ENCODE results near the gene ADAM19. TPM values are rescaled to one million over a fixed set of nuclear protein-coding genes. Genes with fewer than 3 reads are reported as not detected.

Gene ADAM19
- total RNA-seq, 1 donor from 2014 or later: 97.1 TPM

DNA sequence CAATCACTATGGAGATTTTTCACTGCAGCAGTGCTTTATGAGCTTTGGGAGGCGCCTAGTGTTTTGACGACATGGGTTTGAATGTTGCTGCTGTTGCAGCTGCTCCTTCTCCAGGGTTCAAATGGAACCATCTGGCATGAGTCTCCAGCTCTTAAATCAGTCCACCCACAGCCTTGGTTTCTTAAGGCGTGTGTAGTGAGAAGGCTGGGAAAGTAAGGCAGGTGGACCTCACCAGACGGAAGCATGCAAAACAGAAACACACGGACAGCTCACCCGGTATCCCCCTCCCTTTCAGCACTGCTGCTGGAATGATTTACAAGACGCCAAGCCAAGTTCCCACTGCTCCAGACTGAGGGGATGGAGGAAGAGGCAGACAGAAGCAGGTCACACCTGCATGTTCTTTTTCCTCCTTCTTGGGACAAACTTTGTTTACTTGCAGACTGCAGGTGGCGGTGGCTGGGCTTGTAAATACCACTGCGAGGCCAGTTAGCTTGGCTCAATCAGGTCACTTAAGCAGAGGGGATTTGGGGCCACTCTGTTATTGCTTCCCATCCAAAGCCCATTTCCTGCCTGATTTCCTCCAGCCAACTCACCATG, 47.4 kb downstream of the ADAM19 start:
- intact Hi-C loops (cut with DNase I): no loop called here
- DNase-seq (ENCODE audit: low spot score): peak; percentile 72

- intact Hi-C loops (cut with DNase I): no loop called here
- no peak for DNase-seq (ENCODE audit: low spot score)
Observed at GRCh38 chr5:157524887-157525286, 50.7 kb downstream of the ADAM19 start.

- intact Hi-C loops (cut with DNase I): no loop called here
- DNase-seq (ENCODE audit: low spot score): peak; percentile 27
Observed at GRCh38 chr5:157523976-157524375, 51.6 kb downstream of the ADAM19 start.

DNA sequence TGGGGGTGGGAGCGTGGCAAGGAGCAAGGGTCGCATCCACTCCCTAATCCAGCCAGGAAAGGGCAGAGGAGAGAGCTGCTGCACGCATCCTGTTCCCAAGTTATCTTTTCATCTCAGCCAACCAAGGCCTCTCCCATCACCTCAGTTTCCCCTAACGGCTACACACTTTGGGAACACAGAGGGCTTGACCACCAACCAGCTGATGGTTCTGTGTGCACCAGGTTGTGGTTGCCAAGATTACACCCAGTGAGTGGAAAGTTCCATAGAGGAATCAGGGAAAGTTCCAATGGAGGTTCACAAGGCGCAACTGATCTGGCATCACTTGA, 53.9 kb downstream of the ADAM19 start:
- no peak for DNase-seq (ENCODE audit: low spot score)
- intact Hi-C loops (cut with DNase I): no loop called here

DNA sequence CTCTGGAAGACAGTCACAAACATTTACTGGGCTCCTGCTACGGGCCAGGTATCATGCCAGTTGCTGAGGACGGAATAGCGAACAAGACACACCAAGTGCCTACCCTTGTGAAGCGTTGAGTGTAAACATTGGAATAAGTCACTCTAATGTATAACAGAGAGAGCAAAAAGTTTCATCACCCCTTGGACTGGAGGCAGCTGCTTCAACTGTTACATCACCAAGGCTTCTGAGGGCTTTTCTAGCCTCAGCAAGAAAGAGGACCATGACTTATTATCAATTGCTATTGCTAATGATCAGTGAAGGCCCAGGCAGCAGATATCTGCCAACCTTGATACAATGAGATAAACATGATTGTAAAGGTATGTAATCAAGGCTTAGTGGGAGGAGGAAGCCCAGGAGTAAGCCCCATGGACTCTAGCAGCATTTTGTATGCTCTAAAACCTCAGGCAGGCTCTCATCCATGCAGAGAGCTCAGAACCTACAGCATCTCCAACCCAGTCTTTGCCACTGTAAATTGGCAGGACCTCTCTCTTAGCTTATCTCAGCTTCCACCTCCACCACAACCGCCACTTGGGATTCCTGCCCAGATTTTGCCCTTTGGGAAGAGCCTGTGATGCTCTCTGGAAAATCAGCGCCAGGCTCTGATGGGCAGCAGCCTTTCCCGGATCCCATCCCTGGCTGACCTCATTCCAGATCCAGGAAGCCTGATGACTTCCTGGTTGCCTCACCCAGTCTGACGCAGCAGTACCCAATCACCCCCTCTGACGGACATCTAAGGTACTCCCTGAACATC, 54.5 kb downstream of the ADAM19 start:
- intact Hi-C loops (cut with DNase I): no loop called here
- DNase-seq (ENCODE audit: low spot score): peak; percentile 79

GRCh38 chr5:157519579-157520253, 55.9 kb downstream of the ADAM19 start:
- DNase-seq (ENCODE audit: low spot score): no peak
- intact Hi-C loops (cut with DNase I): no loop called here

DNA sequence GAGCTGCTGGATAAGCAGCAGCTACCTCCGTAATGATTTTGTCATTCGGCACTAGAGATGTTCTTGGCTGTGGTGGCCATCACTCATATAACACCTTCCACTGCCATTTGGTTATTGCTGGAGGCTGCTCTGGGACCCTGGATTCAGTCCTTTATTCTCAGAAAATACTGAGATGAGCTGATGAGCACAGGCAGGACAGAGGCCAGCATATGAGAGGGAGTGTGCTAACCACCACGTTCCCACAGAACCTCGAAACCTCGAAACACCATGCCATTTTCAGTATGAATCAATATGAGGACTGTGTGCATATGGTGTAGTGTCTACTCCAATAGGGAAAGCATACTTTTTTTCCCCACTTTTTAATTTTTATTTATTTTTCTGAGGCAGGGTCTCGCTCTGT, 56.6 kb downstream of the ADAM19 start:
- DNase-seq (ENCODE audit: low spot score): no peak
- intact Hi-C loops (cut with DNase I): no loop called here

GRCh38 chr5:157516626-157517325, 58.8 kb downstream of the ADAM19 start:
- intact Hi-C loops (cut with DNase I): no loop called here
- peak; percentile 77 for DNase-seq (ENCODE audit: low spot score)

- intact Hi-C loops (cut with DNase I): no loop called here
- peak; percentile 67 for DNase-seq (ENCODE audit: low spot score)
Observed at GRCh38 chr5:157516006-157516405, 59.6 kb downstream of the ADAM19 start.

DNA sequence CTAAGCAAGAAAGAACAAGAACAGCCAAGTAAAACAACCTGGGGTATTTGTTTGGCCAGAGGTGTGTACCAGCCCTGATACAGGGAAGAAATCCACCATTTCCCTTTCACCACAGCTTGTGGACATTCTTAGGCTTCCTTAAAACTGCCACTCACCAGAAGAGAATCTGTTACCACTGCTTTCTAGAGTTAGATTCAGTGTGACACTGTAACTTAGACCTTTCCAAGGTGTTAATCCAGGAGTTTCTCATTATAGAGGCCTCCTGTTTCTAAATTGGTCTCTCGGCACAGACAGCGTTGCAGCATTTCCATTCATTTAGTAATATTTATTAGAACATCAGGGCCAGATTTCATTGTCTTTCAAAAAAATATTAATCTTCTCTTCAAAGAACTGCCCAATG, 60.6 kb downstream of the ADAM19 start:
- no peak for DNase-seq (ENCODE audit: low spot score)
- intact Hi-C loops (cut with DNase I): loop anchor here (5.0 kb wide), 2 partner anchors 47 to 62 kb away; partner anchors contain the start of gene ADAM19

DNA sequence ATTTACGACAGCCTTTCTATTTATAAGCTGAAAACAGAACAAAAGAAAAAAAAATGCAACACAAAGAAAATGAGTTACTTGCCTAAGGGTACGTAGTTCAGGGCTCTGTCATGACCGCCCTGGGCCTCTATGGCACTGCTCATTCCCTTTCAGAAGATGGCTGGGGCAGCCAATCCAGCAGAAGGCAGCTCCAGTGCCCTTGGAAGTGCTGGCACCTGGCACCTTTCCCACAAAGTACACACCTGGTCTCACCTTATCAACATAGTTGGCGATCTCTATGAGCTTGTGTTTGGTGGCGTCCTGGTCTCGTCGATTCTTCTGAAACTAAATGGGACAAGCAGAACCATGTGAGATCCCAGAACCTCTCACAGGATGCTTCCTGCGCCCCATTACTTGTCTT, 62.4 kb downstream of the ADAM19 start:
- intact Hi-C loops (cut with DNase I): loop anchor here (5.0 kb wide), 2 partner anchors 49 to 64 kb away; partner anchors contain the start of gene ADAM19

GRCh38 chr5:157511651-157512644, 63.6 kb downstream of the ADAM19 start:
- peak; percentile 92 for DNase-seq (ENCODE audit: low spot score)
- intact Hi-C loops (cut with DNase I): loop anchor here (5.0 kb wide), 2 partner anchors 50 to 65 kb away; partner anchors contain the start of gene ADAM19

More for the DNA sequence above, 62.4 kb downstream of the ADAM19 start:
- DNase-seq (ENCODE audit: low spot score): peak; percentile 69

DNA sequence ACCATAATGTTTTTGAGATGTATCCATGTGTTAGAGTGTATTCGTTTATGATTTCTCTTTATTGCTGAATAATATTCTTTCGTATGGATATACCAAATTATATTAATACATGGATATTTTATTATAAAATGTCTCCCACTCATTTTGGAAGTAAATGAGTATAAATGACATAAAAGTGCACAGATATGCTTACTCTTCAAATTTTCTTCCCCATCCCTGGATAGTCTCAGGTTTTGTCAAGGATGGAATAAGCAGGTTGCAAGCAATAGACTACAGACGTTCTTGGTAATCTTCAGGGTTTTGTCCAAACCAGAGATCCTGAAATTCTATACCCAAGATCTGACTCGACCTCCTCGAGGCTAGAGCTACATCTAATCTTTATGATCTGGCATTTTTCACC, 64.9 kb downstream of the ADAM19 start:
- no peak for DNase-seq (ENCODE audit: low spot score)
- intact Hi-C loops (cut with DNase I): loop anchor here (5.0 kb wide), 2 partner anchors 52 to 67 kb away; partner anchors contain the start of gene ADAM19

- intact Hi-C loops (cut with DNase I): no loop called here
- DNase-seq (ENCODE audit: low spot score): no peak
Observed at GRCh38 chr5:157509587-157509986, 66.0 kb downstream of the ADAM19 start.

DNA sequence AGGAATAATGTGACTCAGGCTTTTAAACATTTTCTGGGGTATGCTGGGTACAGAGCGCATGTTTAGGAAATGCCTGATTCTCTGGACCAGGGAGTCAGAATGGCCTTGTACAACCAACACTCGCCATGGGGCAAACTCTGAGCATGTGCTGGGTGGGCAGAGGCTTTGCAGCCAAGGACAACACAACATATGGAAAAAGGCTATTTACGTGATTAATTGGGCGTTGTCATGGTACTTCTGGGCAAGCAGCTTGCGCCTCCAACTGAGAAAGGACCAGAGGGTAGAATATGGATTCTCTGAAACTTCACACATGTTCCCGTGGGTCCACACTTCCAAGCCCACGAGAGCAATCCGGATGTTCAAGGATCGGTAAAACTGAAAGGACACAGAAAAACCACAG, 66.5 kb downstream of the ADAM19 start:
- peak; percentile 62 for DNase-seq (ENCODE audit: low spot score)
- intact Hi-C loops (cut with DNase I): no loop called here

GRCh38 chr5:157506981-157507780, 68.4 kb downstream of the ADAM19 start:
- peak; percentile 76 for DNase-seq (ENCODE audit: low spot score)
- intact Hi-C loops (cut with DNase I): no loop called here

DNA sequence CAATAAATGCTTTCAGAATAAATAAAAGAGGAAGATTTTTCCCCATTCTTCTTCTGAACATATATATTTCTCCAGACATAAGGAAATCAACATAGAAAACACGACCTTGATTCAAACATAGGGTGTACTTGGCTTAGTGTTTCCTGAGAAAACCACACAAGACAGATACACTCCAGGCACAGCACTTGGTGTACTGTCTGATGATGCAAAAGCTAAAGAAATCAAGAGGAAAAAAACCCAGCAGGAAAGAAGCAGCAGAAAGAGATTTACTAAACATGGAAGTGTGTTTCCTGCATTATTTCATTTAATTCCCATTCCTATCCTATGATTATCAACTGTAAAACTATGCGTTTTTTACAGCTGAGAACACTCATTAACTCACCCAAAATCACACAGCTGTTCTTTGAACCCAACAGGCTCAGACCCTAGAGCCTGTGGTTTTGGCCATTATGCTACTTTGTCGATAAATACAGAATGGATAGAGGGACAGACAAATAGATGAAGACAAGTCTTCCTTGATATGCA, 69.4 kb downstream of the ADAM19 start:
- intact Hi-C loops (cut with DNase I): no loop called here
- DNase-seq (ENCODE audit: low spot score): no peak

- intact Hi-C loops (cut with DNase I): no loop called here
Observed at GRCh38 chr5:157505496-157505895, 70.1 kb downstream of the ADAM19 start.

More at GRCh38 chr5:157505496-157505895, 70.1 kb downstream of the ADAM19 start:
- peak; percentile 60 for DNase-seq (ENCODE audit: low spot score)

All from cardiac septum (tissue), 1 donor.